Right cardiac atrium (tissue), 5 donors: ENCODE measurements around the gene LMNA. TPM values are rescaled to one million over a fixed set of nuclear protein-coding genes. Genes with fewer than 3 reads are reported as not detected.
"Not testable (repeated sequence)": the region's sequence is repeated elsewhere in the genome, so short reads cannot be mapped to it uniquely, and the experiment has no call there.

ENCODE experiments used
- ATAC-seq, 2 donors: fragments of 200-7000 bp; cut with Tn5 transposase; one replicate each; pipeline versions ENCODE4 v1.8.0 to v1.9.1; 2020; ENCODE audit warnings: moderate library complexity in 2 of 2, mild to moderate bottlenecking in 1 of 2
- DNase-seq, 3 donors: peaks; one replicate each; pipeline ENCODE4 v3.0.0-alpha.2; 2020
- H3K27ac ChIP-seq: one replicate; pipeline ENCODE4 v1.5.1; 2013; ENCODE audit warnings: mild to moderate bottlenecking, low read length, control low read depth, moderate library complexity
- H3K27me3 ChIP-seq: one replicate; pipeline ENCODE4 v1.6.1; 2013; ENCODE audit not compliant: control insufficient read depth, insufficient read depth
- H3K4me1 ChIP-seq: one replicate; pipeline ENCODE4 v1.6.1; 2013; ENCODE audit warnings: low read length; ENCODE audit not compliant: control insufficient read depth, insufficient read depth
- H3K4me3 ChIP-seq: one replicate; pipeline ENCODE4 v1.5.1; 2013; ENCODE audit warnings: low read length, control low read depth
- H3K9me3 ChIP-seq: one replicate; pipeline ENCODE4 v1.6.1; 2013; ENCODE audit warnings: low read length; ENCODE audit not compliant: control insufficient read depth
- WGBS: extraction: QIAGEN DNeasy Blood & Tissue Kit; methylation state at CpG from one replicate; pipeline ENCODE4 v1.1.7; 2013; 5-methylcytosine and 5-hydroxymethylcytosine counted together
- intact Hi-C, 4 donors: fragments of 100-400 bp; cut with DNase I; formaldehyde crosslinking; loops; one replicate each; pipeline versions ENCODE4 v1.11.0 to v1.14.0; 2022 to 2023
- polyA plus RNA-seq: library from polyadenylated mRNA; stranded (reverse); fragments of 200-250 nt; gene quantifications from one replicate; pipeline ENCODE4 v1.2.3, GENCODE V29; 2013
- total RNA-seq, 4 donors: library from RNA; stranded (reverse); fragmentation: NEBNext Ultra II Directional; extraction: Animal tissue kit (Norgen Biotek cat#: 25700); gene quantifications; one replicate each; pipeline ENCODE4 v1.2.1, GENCODE V29; 2021
- donor health status: healthy with polysubstance abuse.
- donor health status: DM: no; HTN: yes; CAD: no.
- donor health status: DM: no; HTN: no; CAD: no.
- donor health status: DM: no; HTN: yes; CAD: no; lungs with severe emphysema.
- donor health status: DM: yes; HTN: yes; CAD: no.

LMNA gene
- total and polyA plus RNA-seq, 5 donors, result 238 to 451 (median 272) TPM

- intact Hi-C loops, result no loop called here
- ATAC-seq, result no peak
- no peak for DNase-seq
- no peaks in the 10 kb centered on the region for H3K27me3 ChIP-seq
- peaks cover 3% of the 10 kb centered on the region for H3K4me1 ChIP-seq
- no peak overlapping the region for H3K4me3 ChIP-seq
- H3K27ac ChIP-seq, result no peak overlapping the region
- H3K9me3 ChIP-seq, result no peaks in the 10 kb centered on the region
- WGBS, result 52% methylated on average over 5 of the region's 5 CpGs
Observed at GRCh38 chr1:156167536-156167935, 53.0 kb downstream of the LMNA start.

DNA sequence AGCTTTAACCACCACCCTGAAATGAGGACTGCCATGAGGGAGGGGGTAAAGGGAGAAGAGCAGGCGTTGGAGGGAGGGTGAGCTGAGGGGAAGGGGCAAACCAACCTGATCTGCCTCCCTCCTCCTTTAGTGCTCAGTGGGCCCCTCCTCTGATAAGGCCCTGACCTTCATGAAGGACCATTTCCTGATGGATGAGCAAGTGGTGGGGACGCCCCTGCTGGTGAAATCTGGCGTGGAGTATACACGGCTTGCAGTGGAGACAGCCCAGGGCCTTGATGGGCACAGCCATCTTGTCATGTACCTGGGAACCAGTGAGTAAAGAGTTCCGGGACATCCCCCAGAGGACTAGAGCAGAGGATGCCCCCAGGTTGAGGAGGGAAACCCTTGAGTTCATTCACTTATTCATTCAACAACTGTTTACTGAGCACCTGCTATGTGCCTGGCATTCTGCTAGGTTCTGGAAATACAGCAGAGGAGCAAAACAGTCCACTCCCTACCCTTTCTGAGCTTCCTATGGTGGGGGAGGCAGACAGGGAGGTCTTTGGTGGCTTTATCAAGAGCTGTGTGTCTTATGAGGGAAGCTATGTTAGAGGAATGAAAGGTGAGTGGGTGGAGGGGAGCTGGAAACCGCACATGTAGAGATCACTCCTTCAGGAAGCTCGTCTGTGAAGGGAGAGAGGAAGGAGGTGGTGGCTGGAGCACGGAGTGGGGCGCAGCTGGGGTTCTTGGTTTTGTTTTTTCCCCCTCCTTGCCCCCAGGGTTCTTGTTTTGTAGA, 58.4 kb downstream of the LMNA start:
- DNase-seq, result no peak
- Histone ChIP-seq H3K27me3 (no peaks in the 10 kb centered on the region), H3K27ac (no peak overlapping the region), H3K4me3 (no peak overlapping the region), H3K9me3 (no peaks in the 10 kb centered on the region), H3K4me1 (no peaks in the 10 kb centered on the region)
- 80% methylated on average over 9 of the region's 9 CpGs for WGBS
- intact Hi-C loops, result no loop called here
- ATAC-seq, result no peak

GRCh38 chr1:156176610-156177210, 62.2 kb downstream of the LMNA start:
- Histone ChIP-seq H3K9me3 (no peaks in the 10 kb centered on the region), H3K4me3 (no peak overlapping the region), H3K27ac (no peak overlapping the region), H3K27me3 (no peaks in the 10 kb centered on the region), H3K4me1 (no peaks in the 10 kb centered on the region)
- ATAC-seq, result peak in 1 of 2 donors; percentile 9
- 82% methylated on average over 12 of the region's 12 CpGs for WGBS
- DNase-seq, result no peak
- intact Hi-C loops, result no loop called here

GRCh38 chr1:156177919-156178654, 63.6 kb downstream of the LMNA start:
- Histone ChIP-seq H3K9me3 (no peaks in the 10 kb centered on the region), H3K27ac (no peak overlapping the region), H3K4me3 (no peak overlapping the region), H3K4me1 (no peaks in the 10 kb centered on the region), H3K27me3 (no peaks in the 10 kb centered on the region)
- intact Hi-C loops, result no loop called here
- whole genome bisulfite sequencing, result 64% methylated on average over 7 of the region's 7 CpGs
- no peak for DNase-seq
- ATAC-seq, result no peak

DNA sequence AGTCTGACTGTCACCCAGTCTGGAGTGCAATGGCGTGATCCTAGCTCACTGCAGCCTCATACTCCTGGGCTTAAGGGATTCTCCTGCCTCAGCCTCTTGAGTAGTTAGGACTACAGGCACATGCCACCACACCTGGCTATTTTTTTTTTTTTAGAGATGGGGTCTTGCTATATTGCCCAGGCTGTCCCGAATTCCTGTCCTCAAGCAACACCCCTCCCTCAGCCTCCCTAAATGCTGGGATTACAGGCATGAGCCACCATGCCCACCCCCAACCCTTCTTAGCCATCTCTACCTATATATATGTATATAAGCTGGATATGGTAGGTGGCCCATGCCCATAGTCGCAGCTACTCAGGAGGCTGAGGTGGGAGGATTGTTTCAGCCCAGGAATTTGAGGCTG, 66.0 kb downstream of the LMNA start:
- no peaks in the 10 kb centered on the region for H3K9me3 ChIP-seq
- ATAC-seq (no peak), DNase-seq (no peak)
- WGBS, result 96% methylated on average over 3 of the region's 3 CpGs
- no peaks in the 10 kb centered on the region for H3K27me3 ChIP-seq
- H3K4me1 ChIP-seq, result no peaks in the 10 kb centered on the region
- no peak overlapping the region for H3K4me3 ChIP-seq
- H3K27ac ChIP-seq, result no peak overlapping the region
- intact Hi-C loops, result no loop called here

- H3K27me3 ChIP-seq, ATAC-seq, H3K9me3 ChIP-seq, DNase-seq, H3K27ac ChIP-seq, H3K4me1 ChIP-seq, intact Hi-C loops, H3K4me3 ChIP-seq: not testable (repeated sequence)
- WGBS, result 31% methylated on average over 8 of the region's 8 CpGs
Observed at GRCh38 chr1:156181391-156181924, 66.9 kb downstream of the LMNA start.

- ATAC-seq, H3K4me1 ChIP-seq, H3K4me3 ChIP-seq, H3K9me3 ChIP-seq, intact Hi-C loops, H3K27ac ChIP-seq, DNase-seq, H3K27me3 ChIP-seq: not testable (repeated sequence)
- WGBS, result 72% methylated on average over 12 of the region's 12 CpGs
Observed at GRCh38 chr1:156182010-156182779, 67.7 kb downstream of the LMNA start.

DNA sequence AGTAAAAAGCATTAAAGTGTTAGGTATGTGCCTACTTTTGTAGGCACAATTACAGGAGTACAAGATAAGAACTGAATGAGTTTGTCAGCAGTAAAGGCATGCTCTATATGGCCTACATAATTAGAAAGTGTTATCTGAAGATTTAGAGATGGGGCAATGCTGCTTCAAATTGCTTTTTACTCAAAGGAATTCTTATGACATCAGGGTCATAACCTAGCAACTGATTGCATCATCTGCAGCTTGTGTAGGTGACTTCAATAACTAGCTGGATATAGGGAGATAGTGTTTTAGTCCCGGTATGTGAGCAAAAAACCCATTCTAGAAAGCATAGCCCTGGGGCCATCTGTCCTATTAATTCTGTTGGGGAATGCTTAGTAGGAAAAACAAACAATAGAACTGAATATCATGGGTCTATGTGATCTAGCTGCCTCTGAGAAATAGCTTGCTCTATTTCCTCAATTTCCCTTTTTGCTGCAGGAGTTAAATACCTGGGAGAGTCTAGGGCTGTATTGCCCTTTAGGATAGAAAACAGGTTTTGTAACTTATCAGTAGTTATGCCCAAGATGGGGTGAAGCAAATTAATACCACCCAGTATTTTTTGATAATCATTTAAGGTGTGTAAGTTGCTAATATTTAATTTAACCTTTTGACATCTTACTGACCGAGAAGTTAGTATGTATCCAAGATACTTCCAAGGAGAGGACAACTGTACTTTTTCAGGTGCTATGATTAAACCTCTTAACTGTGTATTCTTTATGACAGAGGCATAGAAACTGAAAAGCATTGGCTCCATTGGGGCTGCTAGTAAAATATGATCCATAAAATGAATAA, 72.1 kb downstream of the LMNA start:
- H3K27ac ChIP-seq, H3K27me3 ChIP-seq, H3K4me3 ChIP-seq, intact Hi-C loops, H3K4me1 ChIP-seq, DNase-seq, ATAC-seq, H3K9me3 ChIP-seq: not testable (repeated sequence)
- 87% methylated on average over 2 of the region's 2 CpGs for WGBS
